SK-N-SH (cell line): ENCODE data around the gene TBPL2. TPM values are rescaled to one million over a fixed set of nuclear protein-coding genes. Genes with fewer than 3 reads are reported as not detected.

Experiments
- CTCF ChIA-PET: fragments of 300-600, 350-600 bp; formaldehyde crosslinking; extraction: SDS; loops from one replicate; lab custom pipeline; 2021; lab: Yijun Ruan, JAX
- POLR2A ChIA-PET: fragments of 350-600 bp; sonication (Branson Sonifier 250); formaldehyde crosslinking; extraction: SDS; loops from one replicate; lab custom pipeline; 2020; ENCODE audit warnings: antibody characterized with exemption, inconsistent platforms; lab: Yijun Ruan, JAX
- DNase-seq: peaks from one replicate; pipeline ENCODE4 v3.0.0; 2012
- H2AFZ ChIP-seq: fragments of 200-600 bp; sonication (generic); 2 replicates; pipeline ENCODE4 v1.8.1; 2016; ENCODE audit warnings: antibody characterized with exemption, mild to moderate bottlenecking, low read depth
- H3F3A ChIP-seq: fragments of 200-600 bp; sonication (generic); replicated peaks from 2 replicates; pipeline ENCODE3; 2016; ENCODE audit warnings: antibody characterized with exemption, mild to moderate bottlenecking; ENCODE audit not compliant: insufficient read depth
- H3K27ac ChIP-seq, 2 experiments: fragments of 200-500 bp in 1 of 2; fragments of 200-600 bp in 1 of 2; sonication (Bioruptor generic) in 1 of 2; sonication (generic), shearing (Covaris generic) in 1 of 2; 2 replicates each; pipeline versions ENCODE4 v1.5.1 to v1.6.1; 2014 to 2016; ENCODE audit warnings: low read depth in 2 of 2, inconsistent platforms in 1 of 2, low read length in 1 of 2, mild to moderate bottlenecking in 1 of 2, mixed read lengths in 1 of 2
- H3K27me3 ChIP-seq: fragments of 200-600 bp; sonication (generic), shearing (Covaris generic); 2 replicates; pipeline ENCODE4 v1.6.1; 2016; ENCODE audit warnings: mixed run types; ENCODE audit not compliant: insufficient read depth
- H3K36me3 ChIP-seq, 2 experiments: fragments of 200-500 bp in 1 of 2; fragments of 200-600 bp in 1 of 2; sonication (Bioruptor generic) in 1 of 2; sonication (generic) in 1 of 2; replicated peaks in 1 of 2; 2 replicates each; pipeline versions ENCODE3 to v1.5.1; 2014 to 2016; ENCODE audit warnings: low read length in 1 of 2, mild to moderate bottlenecking in 1 of 2; ENCODE audit not compliant: insufficient read depth in 2 of 2, control insufficient read depth in 1 of 2
- H3K4me1 ChIP-seq, 2 experiments: fragments of 200-500 bp in 1 of 2; fragments of 200-600 bp in 1 of 2; sonication (Bioruptor generic) in 1 of 2; sonication (generic), shearing (Covaris generic) in 1 of 2; 2 replicates each; pipeline versions ENCODE4 v1.5.1 to v1.6.1; 2014 to 2016; ENCODE audit warnings: low read depth in 1 of 2, low read length in 1 of 2, mixed run types in 1 of 2; ENCODE audit not compliant: insufficient read depth in 2 of 2, control insufficient read depth in 1 of 2
- H3K4me2 ChIP-seq: fragments of 200-600 bp; sonication (generic), shearing (Covaris generic); 2 replicates; pipeline ENCODE4 v1.6.1; 2017; ENCODE audit warnings: mixed run types
- H3K4me3 ChIP-seq, 2 experiments: fragments of 200-500 bp in 1 of 2; fragments of 200-600 bp in 1 of 2; sonication (Bioruptor generic) in 1 of 2; sonication (generic), shearing (Covaris generic) in 1 of 2; 2 replicates each; pipeline versions ENCODE4 v1.5.1 to v1.8.1; 2014 to 2016; ENCODE audit warnings: low read depth in 2 of 2, inconsistent platforms in 1 of 2, low read length in 1 of 2, mild to moderate bottlenecking in 1 of 2, mixed read lengths in 1 of 2, moderate library complexity in 1 of 2
- H3K79me2 ChIP-seq: fragments of 200-600 bp; sonication (generic); 2 replicates; pipeline ENCODE4 v1.8.1; 2017; ENCODE audit warnings: mild to moderate bottlenecking; ENCODE audit not compliant: insufficient read depth
- H3K9ac ChIP-seq: fragments of 200-600 bp; sonication (generic); 2 replicates; pipeline ENCODE4 v1.6.1; 2017; ENCODE audit warnings: mixed run types
- H3K9me2 ChIP-seq: fragments of 200-600 bp; sonication (generic); 2 replicates; pipeline ENCODE4 v1.6.1; 2017; ENCODE audit warnings: mixed run types
- H3K9me3 ChIP-seq: fragments of 200-600 bp; sonication (generic); 2 replicates; pipeline ENCODE4 v1.6.1; 2017; ENCODE audit warnings: mixed run types, mild to moderate bottlenecking, moderate library complexity
- H4K20me1 ChIP-seq: fragments of 200-600 bp; sonication (generic); 2 replicates; pipeline ENCODE4 v1.6.1; 2017; ENCODE audit warnings: mild to moderate bottlenecking, mixed run types; ENCODE audit not compliant: insufficient read depth
- CTCF ChIP-seq: fragments of 200-600 bp; sonication (generic); IDR thresholded peaks from 2 replicates; pipeline ENCODE4 v1.6.1; 2017; ENCODE audit warnings: antibody characterized with exemption, mild to moderate bottlenecking, moderate library complexity
- ELF1 ChIP-seq: IDR thresholded peaks from 2 replicates; pipeline ENCODE4 v1.4.0; 2012
- EP300 ChIP-seq, 2 experiments: IDR thresholded peaks; 2 replicates each; pipeline versions ENCODE4 v1.4.0 to v1.6.1; 2012; ENCODE audit warnings: borderline replicate concordance in 1 of 2, low read depth in 1 of 2, low read length in 1 of 2
- FOSL2 ChIP-seq: IDR thresholded peaks from 2 replicates; pipeline ENCODE4 v1.4.0; 2012; ENCODE audit warnings: low read depth, mild to moderate bottlenecking, moderate library complexity, borderline replicate concordance
- GABPA ChIP-seq: IDR thresholded peaks from 2 replicates; pipeline ENCODE4 v1.4.0; 2012; ENCODE audit warnings: low read depth, mild to moderate bottlenecking
- IRF3 ChIP-seq: fragments of 150-350 bp; IDR thresholded peaks from 2 replicates; pipeline ENCODE4 v1.6.1; 2016; ENCODE audit warnings: mild to moderate bottlenecking, low read depth, low read length
- JUND ChIP-seq: IDR thresholded peaks from 2 replicates; pipeline ENCODE4 v1.4.0; 2012
- MAX ChIP-seq: IDR thresholded peaks from 2 replicates; pipeline ENCODE4 v1.4.0; 2012; ENCODE audit warnings: low read depth
- MXI1 ChIP-seq: IDR thresholded peaks from 2 replicates; pipeline ENCODE4 v1.6.1; 2012; ENCODE audit warnings: mild to moderate bottlenecking, low read depth, low read length, improper control_type of control experiment
- NFIC ChIP-seq: IDR thresholded peaks from 2 replicates; pipeline ENCODE4 v1.4.0; 2012; ENCODE audit warnings: borderline replicate concordance
- PBX3 ChIP-seq: IDR thresholded peaks from 2 replicates; pipeline ENCODE4; 2012
- POLR2AphosphoS5 ChIP-seq: IDR thresholded peaks from 2 replicates; pipeline ENCODE4 v1.6.1; 2012; ENCODE audit warnings: low read depth, low read length
- RAD21 ChIP-seq: IDR thresholded peaks from 2 replicates; pipeline ENCODE4 v1.6.1; 2012; ENCODE audit warnings: mild to moderate bottlenecking, low read length
- RFX5 ChIP-seq: IDR thresholded peaks from 2 replicates; pipeline ENCODE4 v1.6.1; 2012; ENCODE audit warnings: mild to moderate bottlenecking, improper control_type of control experiment, low read length
- RXRA ChIP-seq: IDR thresholded peaks from 2 replicates; pipeline ENCODE4 v1.4.0; 2012; ENCODE audit warnings: low read depth, mild to moderate bottlenecking, borderline replicate concordance
- SIN3A ChIP-seq: IDR thresholded peaks from 2 replicates; pipeline ENCODE4 v1.6.1; 2012; ENCODE audit warnings: low read depth, mild to moderate bottlenecking, low read length, moderate library complexity, borderline replicate concordance
- SMC3 ChIP-seq: IDR thresholded peaks from 2 replicates; pipeline ENCODE4 v1.6.1; 2012; ENCODE audit warnings: low read depth, low read length, improper control_type of control experiment
- TEAD4 ChIP-seq: IDR thresholded peaks from 2 replicates; pipeline ENCODE4 v1.4.0; 2012; ENCODE audit warnings: mild to moderate bottlenecking, borderline replicate concordance; ENCODE audit not compliant: insufficient read depth
- USF1 ChIP-seq: IDR thresholded peaks from 2 replicates; pipeline ENCODE4 v1.4.0; 2012; ENCODE audit warnings: low read depth, borderline replicate concordance
- YY1 ChIP-seq: IDR thresholded peaks from 2 replicates; pipeline ENCODE4 v1.4.0; 2012; ENCODE audit warnings: low read depth, mild to moderate bottlenecking
- WGBS: methylation state at CpG from one replicate; pipeline ENCODE4 v1.1.6; 2017; ENCODE audit warnings: low lambda C conversion rate; 5-methylcytosine and 5-hydroxymethylcytosine counted together
- polyA plus RNA-seq, 3 experiments: library from polyadenylated mRNA; depleted of rRNA; stranded (reverse); fragments of >200 nt; gene quantifications; 2 replicates each; pipeline ENCODE4 v1.2.3, GENCODE V29; 2012

Gene TBPL2
- polyA plus RNA-seq, 1 of the 3 experiments (the other 2 are of a cell fraction): not detected

GRCh38 chr14:55446127-55446736 is 5.8 kb upstream of the TBPL2 start:
- Histone ChIP-seq H3F3A (peaks cover 27% of the 10 kb centered on the region), H3K9ac (no peak overlapping the region; the same call in 1 of the 2 replicates), H2AFZ (peak overlapping the region; percentile 57; the same call in 1 of the 2 replicates), H3K9me3 (no peaks in the 10 kb centered on the region), H4K20me1 (no peaks in the 10 kb centered on the region), H3K27ac (peak overlapping the region; percentile 44 to 86; a peak in 3 of 4 replicates), H3K4me3 (no peak overlapping the region), H3K36me3 (no peaks in the 10 kb centered on the region), H3K4me1 (peaks cover 0 to 20% of the 10 kb centered on the region in 2 experiments; a peak in 2 of 4 replicates), H3K79me2 (no peaks in the 10 kb centered on the region), H3K9me2 (no peaks in the 10 kb centered on the region), H3K27me3 (no peaks in the 10 kb centered on the region), H3K4me2 (peak overlapping the region; percentile 42; the same call in 1 of the 2 replicates)
- 30% methylated on average over 5 of the region's 5 CpGs for WGBS
- ChIA-PET CTCF (interaction anchor here (0.6 to 2.8 kb wide), 56 partner anchors 9 to 1036 kb away, joined by 3 to 33 read pairs (median 4); partner anchors contain the start of gene KTN1), POLR2A (interaction anchor here (0.6 kb wide), 1 partner anchor 135 kb away, joined by 3 read pairs; no protein-coding TSS in a partner anchor)
- DNase-seq: peak; percentile 75
- TF ChIP-seq NFIC (no peak), PBX3 (no peak), TEAD4 (no peak), MAX (no peak), FOSL2 (no peak), RAD21 (peak; percentile 85), USF1 (no peak), POLR2AphosphoS5 (no peak), SMC3 (peak; percentile 66), CTCF (peak; percentile 85)

- H3K9me3 ChIP-seq: no peaks in the 10 kb centered on the region
- no peak overlapping the region for H2AFZ ChIP-seq
- CTCF ChIA-PET: interaction anchor here (1.2 to 2.3 kb wide), 2 partner anchors 899 to 1033 kb away, joined by 3 to 8 read pairs; no protein-coding TSS in a partner anchor
- 0 out of 2 replicates have a peak, but pooled peaks cover 12% of the 10 kb centered on the region for H3K27me3 ChIP-seq
- POLR2A ChIA-PET: no interaction called here
- H3K79me2 ChIP-seq: no peaks in the 10 kb centered on the region
- no peak overlapping the region for H3K4me3 ChIP-seq
- H3K9ac ChIP-seq: no peak overlapping the region
- no peaks in the 10 kb centered on the region for H4K20me1 ChIP-seq
- H3K36me3 ChIP-seq: no peaks in the 10 kb centered on the region
- H3K4me2 ChIP-seq: no peak overlapping the region
- no peak overlapping the region for H3K27ac ChIP-seq
- no peak for DNase-seq
- peaks cover 0 to under 1% of the 10 kb centered on the region in 2 experiments; a peak in 1 of 4 replicates for H3K4me1 ChIP-seq
- 90% methylated on average over 9 of the region's 9 CpGs for WGBS
- peaks cover 3% of the 10 kb centered on the region for H3F3A ChIP-seq
- H3K9me2 ChIP-seq: no peaks in the 10 kb centered on the region
- no peak for TF ChIP-seq RFX5
- TF ChIP-seq ELF1: no peak
- no peak for TF ChIP-seq MXI1
- TF ChIP-seq YY1: no peak
- TF ChIP-seq RXRA: no peak
- TF ChIP-seq MAX: no peak
- no peak for TF ChIP-seq GABPA
- no peak for TF ChIP-seq EP300 (IDR thresholded peaks at IDR 0.05; ENCODE audit: borderline replicate concordance in 1 of 2, low read depth in 1 of 2, low read length in 1 of 2)
- no peak for TF ChIP-seq JUND
- no peak for TF ChIP-seq SIN3A
- TF ChIP-seq POLR2AphosphoS5: no peak
- no peak for TF ChIP-seq IRF3
Measured at GRCh38 chr14:55441286-55441685, 870 bp upstream of the TBPL2 start.
